Measurements from ENCODE around the gene CCDC63. TPM values are rescaled to one million over a fixed set of nuclear protein-coding genes. Genes with fewer than 3 reads are reported as not detected.
"Not testable (repeated sequence)": the region's sequence is repeated elsewhere in the genome, so short reads cannot be mapped to it uniquely, and the experiment has no call there.

The CCDC63 gene
- total RNA-seq, 4 donors from 2014 or later, result not detected

DNA sequence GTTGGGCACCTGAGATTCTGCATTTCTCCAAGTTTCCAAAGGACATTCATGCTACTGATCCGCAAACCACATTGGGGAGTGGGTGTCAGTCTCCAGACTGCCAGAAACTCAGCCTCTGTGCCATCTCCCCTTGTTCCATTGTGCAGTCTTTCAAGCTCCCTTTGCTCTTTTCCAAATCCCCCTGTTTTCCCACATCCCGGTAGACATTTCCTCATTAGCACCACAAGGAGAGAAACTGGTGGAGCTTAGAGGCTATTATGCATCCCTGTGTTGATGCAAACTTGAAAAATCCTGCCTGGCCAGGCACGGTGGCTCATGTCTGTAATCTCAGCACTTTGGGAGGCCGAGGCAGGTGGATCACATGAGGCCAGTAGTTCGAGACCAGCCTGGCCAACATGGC is 10.7 kb downstream of the CCDC63 start:
- intact Hi-C loops (cut with DNase I; ENCODE audit: low total_unique reads), result no loop called here
- H3K4me3 ChIP-seq, result no peak overlapping the region
- TF ChIP-seq POLR2A (IDR thresholded peaks at IDR 0.05), result no peak
- TF ChIP-seq, protein P1, sequence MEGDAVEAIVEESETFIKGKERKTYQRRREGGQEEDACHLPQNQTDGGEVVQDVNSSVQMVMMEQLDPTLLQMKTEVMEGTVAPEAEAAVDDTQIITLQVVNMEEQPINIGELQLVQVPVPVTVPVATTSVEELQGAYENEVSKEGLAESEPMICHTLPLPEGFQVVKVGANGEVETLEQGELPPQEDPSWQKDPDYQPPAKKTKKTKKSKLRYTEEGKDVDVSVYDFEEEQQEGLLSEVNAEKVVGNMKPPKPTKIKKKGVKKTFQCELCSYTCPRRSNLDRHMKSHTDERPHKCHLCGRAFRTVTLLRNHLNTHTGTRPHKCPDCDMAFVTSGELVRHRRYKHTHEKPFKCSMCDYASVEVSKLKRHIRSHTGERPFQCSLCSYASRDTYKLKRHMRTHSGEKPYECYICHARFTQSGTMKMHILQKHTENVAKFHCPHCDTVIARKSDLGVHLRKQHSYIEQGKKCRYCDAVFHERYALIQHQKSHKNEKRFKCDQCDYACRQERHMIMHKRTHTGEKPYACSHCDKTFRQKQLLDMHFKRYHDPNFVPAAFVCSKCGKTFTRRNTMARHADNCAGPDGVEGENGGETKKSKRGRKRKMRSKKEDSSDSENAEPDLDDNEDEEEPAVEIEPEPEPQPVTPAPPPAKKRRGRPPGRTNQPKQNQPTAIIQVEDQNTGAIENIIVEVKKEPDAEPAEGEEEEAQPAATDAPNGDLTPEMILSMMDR (IDR thresholded peaks at IDR 0.05), result no peak
- no peak overlapping the region for H3K27ac ChIP-seq
- H3K4me1 ChIP-seq, result no peaks in the 10 kb centered on the region
- DNase-seq, result no peak
- H3K27me3 ChIP-seq, result no peaks in the 10 kb centered on the region
- H3K9me3 ChIP-seq, result no peaks in the 10 kb centered on the region
- H3K36me3 ChIP-seq, result no peaks in the 10 kb centered on the region

DNA sequence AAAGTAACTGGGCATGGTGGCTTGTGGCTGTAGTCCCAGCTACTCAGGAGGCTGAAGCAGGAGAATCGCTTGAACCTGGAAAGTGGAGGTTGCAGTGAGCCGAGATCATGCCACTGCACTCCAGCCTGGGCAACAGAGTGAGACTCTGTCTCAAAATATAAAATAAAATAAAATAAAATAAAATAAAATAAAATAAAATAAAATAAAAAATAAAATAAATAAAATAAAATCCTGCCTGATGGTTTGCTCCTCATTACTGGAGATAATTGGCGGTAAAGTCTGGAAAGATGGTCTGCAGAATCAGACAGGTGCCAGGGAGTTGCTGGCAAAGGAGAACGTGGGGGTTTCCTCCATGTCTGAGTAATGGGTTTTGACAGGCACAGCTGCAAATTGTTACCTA is 11.2 kb downstream of the CCDC63 start:
- intact Hi-C loops (cut with DNase I; ENCODE audit: low total_unique reads); H3K27me3 ChIP-seq; DNase-seq; H3K4me1 ChIP-seq; H3K9me3 ChIP-seq; H3K27ac ChIP-seq; H3K4me3 ChIP-seq; H3K36me3 ChIP-seq: not testable (repeated sequence)

DNA sequence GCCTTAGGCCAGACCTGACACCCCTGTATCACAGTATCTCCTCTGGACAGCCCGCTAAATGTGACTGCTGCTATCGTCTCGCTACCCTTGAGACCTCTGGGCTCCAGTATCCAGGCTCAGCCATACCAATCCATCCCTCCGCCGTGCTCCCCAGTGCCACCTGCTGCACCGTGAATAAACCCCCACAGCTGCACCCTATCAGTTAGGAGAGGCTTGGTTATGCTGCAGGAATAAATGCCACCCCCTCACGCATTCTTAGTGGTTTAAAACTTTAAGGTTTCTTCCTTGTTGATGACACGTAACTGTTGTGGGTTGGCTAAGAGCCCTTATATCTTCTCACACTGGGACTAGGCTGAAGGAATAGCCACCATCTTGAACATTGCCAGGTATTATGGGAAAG is 12.1 kb downstream of the CCDC63 start:
- intact Hi-C loops (cut with DNase I; ENCODE audit: low total_unique reads), result no loop called here
- Histone ChIP-seq H3K4me3 (no peak overlapping the region), H3K27me3 (no peaks in the 10 kb centered on the region), H3K27ac (no peak overlapping the region), H3K9me3 (no peaks in the 10 kb centered on the region), H3K4me1 (no peaks in the 10 kb centered on the region), H3K36me3 (no peaks in the 10 kb centered on the region)
- TF ChIP-seq, protein P1 (IDR thresholded peaks at IDR 0.05), result no peak
- TF ChIP-seq POLR2A (IDR thresholded peaks at IDR 0.05), result no peak
- no peak for DNase-seq

- Histone ChIP-seq H3K4me3 (no peak overlapping the region), H3K36me3 (no peaks in the 10 kb centered on the region), H3K9me3 (no peaks in the 10 kb centered on the region), H3K4me1 (no peaks in the 10 kb centered on the region), H3K27ac (no peak overlapping the region), H3K27me3 (no peaks in the 10 kb centered on the region)
- intact Hi-C loops (cut with DNase I; ENCODE audit: low total_unique reads), result no loop called here
- no peak for TF ChIP-seq POLR2A (IDR thresholded peaks at IDR 0.05)
- TF ChIP-seq, protein P1 (IDR thresholded peaks at IDR 0.05), result no peak
- peak in 1 of 2 donors; percentile 15 for DNase-seq
Measured at GRCh38 chr12:110860833-110861296, 14.1 kb downstream of the CCDC63 start.

DNA sequence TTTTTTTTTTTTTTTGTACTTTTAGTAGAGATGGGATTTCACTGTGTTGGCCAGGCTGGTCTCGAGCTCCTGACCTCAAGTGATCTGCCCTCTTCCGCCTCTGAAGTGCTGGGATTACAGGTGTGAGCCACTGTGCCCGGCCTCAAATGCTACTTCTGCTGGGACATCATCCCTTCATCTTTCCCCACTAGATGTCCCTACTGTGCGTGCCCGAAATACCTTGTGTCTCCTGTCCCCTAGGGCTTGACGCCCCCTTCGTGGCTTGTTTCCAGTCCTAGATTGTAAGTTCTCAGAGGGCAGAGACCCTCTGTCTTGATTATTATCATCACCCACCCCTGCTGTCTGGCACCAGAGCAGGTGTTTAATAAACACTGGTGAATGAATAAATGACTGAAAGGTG is 14.9 kb downstream of the CCDC63 start:
- H3K4me1 ChIP-seq, result no peaks in the 10 kb centered on the region
- intact Hi-C loops (cut with DNase I; ENCODE audit: low total_unique reads), result no loop called here
- DNase-seq, result no peak
- no peak overlapping the region for H3K4me3 ChIP-seq
- H3K27me3 ChIP-seq, result no peaks in the 10 kb centered on the region
- no peaks in the 10 kb centered on the region for H3K36me3 ChIP-seq
- H3K9me3 ChIP-seq, result no peaks in the 10 kb centered on the region
- no peak overlapping the region for H3K27ac ChIP-seq
- TF ChIP-seq, protein P1 (IDR thresholded peaks at IDR 0.05), result no peak
- no peak for TF ChIP-seq POLR2A (IDR thresholded peaks at IDR 0.05)

DNA sequence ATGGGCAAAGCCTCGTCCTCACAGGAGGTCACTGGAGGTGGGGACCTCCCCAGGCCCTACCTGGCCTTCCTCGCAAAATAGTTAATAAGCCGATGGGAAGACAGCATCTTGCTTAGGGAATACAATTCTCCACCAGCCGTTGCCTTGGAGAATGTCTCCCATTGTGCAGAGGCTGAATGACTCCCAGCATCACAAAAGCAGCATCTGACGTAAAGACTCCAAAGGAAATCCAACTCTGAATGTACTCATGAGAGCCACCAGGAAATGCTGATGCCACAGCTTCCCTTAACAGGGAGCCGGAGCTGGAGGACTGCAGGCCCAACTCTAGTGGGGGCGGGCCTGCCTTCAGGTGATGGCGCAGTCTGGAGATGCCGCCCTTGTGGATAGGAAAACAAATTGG is 15.5 kb downstream of the CCDC63 start:
- no peak for TF ChIP-seq POLR2A (IDR thresholded peaks at IDR 0.05)
- TF ChIP-seq, protein P1 (IDR thresholded peaks at IDR 0.05), result no peak
- intact Hi-C loops (cut with DNase I; ENCODE audit: low total_unique reads), result no loop called here
- H3K9me3 ChIP-seq, result no peaks in the 10 kb centered on the region

More for the DNA sequence above, 15.5 kb downstream of the CCDC63 start:
- no peaks in the 10 kb centered on the region for H3K4me1 ChIP-seq
- H3K27ac ChIP-seq, result no peak overlapping the region
- no peaks in the 10 kb centered on the region for H3K36me3 ChIP-seq
- H3K27me3 ChIP-seq, result no peaks in the 10 kb centered on the region
- no peak overlapping the region for H3K4me3 ChIP-seq
- no peak for DNase-seq
